Measurements from ENCODE around the gene SPNS3.

The SPNS3 gene

GRCh38 chr17:4479340-4479981 lies 45.7 kb downstream of the SPNS3 start:
- no peak for DNase-seq (ENCODE audit: low read depth)
- TF ChIP-seq, protein P1, sequence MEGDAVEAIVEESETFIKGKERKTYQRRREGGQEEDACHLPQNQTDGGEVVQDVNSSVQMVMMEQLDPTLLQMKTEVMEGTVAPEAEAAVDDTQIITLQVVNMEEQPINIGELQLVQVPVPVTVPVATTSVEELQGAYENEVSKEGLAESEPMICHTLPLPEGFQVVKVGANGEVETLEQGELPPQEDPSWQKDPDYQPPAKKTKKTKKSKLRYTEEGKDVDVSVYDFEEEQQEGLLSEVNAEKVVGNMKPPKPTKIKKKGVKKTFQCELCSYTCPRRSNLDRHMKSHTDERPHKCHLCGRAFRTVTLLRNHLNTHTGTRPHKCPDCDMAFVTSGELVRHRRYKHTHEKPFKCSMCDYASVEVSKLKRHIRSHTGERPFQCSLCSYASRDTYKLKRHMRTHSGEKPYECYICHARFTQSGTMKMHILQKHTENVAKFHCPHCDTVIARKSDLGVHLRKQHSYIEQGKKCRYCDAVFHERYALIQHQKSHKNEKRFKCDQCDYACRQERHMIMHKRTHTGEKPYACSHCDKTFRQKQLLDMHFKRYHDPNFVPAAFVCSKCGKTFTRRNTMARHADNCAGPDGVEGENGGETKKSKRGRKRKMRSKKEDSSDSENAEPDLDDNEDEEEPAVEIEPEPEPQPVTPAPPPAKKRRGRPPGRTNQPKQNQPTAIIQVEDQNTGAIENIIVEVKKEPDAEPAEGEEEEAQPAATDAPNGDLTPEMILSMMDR (IDR thresholded peaks at IDR 0.05; ENCODE audit: low read length, missing control alignments): no peak
- H3K4me3 ChIP-seq (replicated peaks; ENCODE audit: low read depth, low read length): no peak overlapping the region

- TF ChIP-seq, protein P1 (IDR thresholded peaks at IDR 0.05; ENCODE audit: low read length, missing control alignments): no peak
- no peak overlapping the region for H3K4me3 ChIP-seq (replicated peaks; ENCODE audit: low read depth, low read length)
- DNase-seq (ENCODE audit: low read depth): no peak
These were observed 46.4 kb downstream of the SPNS3 start for GRCh38 chr17:4479982-4480751.

DNA sequence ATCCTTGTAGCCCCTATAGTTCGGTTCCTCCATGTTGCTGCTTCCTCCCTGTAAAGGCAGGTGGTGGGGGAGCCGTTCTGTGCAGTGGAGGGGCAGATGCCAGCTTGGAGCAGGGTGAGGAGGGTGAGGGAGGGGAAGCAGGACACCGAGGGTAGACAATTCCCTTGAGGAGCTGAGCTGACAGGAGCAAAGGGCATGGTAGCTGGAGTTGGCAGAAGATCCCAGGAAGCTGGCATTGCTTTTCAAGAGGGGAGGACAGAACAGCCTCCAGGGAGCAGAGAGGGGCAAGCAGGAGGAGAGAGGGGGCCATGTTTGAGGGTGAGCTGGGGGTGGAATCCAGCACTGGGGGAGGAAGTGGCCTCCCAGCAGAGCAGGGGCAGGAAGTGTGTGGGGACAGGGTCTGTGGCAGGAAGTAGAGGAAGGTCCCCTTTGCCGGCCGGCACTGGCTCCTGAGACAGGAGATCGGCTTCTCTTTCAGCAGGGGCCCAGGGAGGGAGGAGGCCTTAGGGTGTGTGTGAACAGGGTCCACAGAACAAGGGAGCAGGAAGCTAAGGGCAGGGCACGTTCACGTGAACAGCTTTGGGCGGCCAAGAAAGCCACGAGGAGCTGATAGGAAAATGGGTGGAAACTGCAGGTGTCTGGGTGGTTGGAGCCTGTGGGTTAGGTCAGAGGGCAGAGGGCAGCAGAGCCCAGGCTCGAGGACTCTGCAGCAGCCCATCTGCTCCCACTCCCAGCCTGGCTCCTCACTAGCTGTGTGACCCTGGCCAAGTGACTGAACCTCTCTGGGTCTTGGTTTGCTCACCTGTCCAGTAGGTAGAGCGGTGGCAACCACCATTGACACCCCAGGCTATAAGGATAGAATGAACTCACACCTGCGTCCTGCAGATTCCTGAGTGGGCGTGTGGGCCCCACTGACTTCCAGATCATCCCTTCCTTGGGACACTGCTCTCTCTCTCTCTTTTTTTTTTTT lies 47.5 kb downstream of the SPNS3 start:
- DNase-seq (ENCODE audit: low read depth): no peak
- no peak overlapping the region for H3K4me3 ChIP-seq (replicated peaks; ENCODE audit: low read depth, low read length)
- TF ChIP-seq, protein P1 (IDR thresholded peaks at IDR 0.05; ENCODE audit: low read length, missing control alignments): no peak

- TF ChIP-seq, protein P1 (IDR thresholded peaks at IDR 0.05; ENCODE audit: low read length, missing control alignments): no peak
- no peak for DNase-seq (ENCODE audit: low read depth)
- no peak overlapping the region for H3K4me3 ChIP-seq (replicated peaks; ENCODE audit: low read depth, low read length)
These were observed 48.7 kb downstream of the SPNS3 start for GRCh38 chr17:4482338-4483011.

DNA sequence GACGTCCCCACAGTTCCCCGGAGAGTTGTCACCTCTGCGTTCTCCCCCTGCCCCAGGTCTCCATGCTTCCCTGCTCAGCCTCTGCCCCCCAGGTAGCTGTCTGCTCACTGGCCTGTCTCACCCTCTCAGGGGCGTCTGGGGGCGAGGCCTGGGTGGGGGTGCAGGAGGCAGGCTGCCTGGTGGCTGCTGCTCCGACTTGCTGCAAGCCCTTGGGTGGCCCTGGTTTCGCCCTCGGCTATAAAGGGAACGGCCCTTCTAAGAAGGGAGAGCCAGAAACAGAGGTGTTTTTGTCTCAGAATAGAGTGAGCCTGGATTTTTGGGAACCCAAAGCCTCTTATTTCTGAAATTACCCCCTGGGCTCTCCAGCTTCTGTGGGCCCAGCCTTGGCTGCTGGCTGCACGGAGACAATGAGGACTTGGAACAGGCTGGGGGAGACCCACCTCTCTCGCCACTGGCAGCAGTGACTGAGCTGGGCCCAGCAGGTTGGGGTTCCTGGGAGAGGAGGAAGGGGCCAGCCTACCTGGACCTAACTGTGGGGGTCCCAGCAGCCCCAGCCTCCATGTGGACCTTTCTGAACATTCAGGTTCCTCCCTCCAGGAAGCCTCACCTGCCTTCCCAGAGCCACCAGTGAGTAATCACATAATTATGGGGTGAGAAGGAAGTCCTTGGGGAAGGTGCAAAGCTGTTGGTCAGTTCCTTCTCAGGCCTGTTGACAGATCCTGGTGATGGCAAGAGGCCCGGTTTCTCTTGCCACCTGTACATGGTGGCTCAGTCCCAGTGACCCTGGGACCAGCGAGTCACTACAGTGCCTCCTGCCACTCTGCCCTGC lies 49.5 kb downstream of the SPNS3 start:
- DNase-seq (ENCODE audit: low read depth): no peak
- TF ChIP-seq, protein P1 (IDR thresholded peaks at IDR 0.05; ENCODE audit: low read length, missing control alignments): no peak
- H3K4me3 ChIP-seq (replicated peaks; ENCODE audit: low read depth, low read length): no peak overlapping the region

Measured in fibroblast of pulmonary artery (primary cell).